Measurements from ENCODE around the gene ADGRV1. TPM values are rescaled to one million over a fixed set of nuclear protein-coding genes. Genes with fewer than 3 reads are reported as not detected.
A peak's percentile ranks its signal among the peaks of the same experiment; 100 is the strongest.

The ADGRV1 gene
- polyA plus RNA-seq, 2 donors = 0.82 to 1.6 TPM

GRCh38 chr5:91180506-91180905, 621.9 kb downstream of the ADGRV1 start:
- Histone ChIP-seq H3K36me3 (ENCODE audit: control insufficient read depth in 2 of 2, insufficient read depth in 2 of 2, low read length in 1 of 2) (no peaks in the 10 kb centered on the region), H3K9me3 (ENCODE audit: control insufficient read depth in 2 of 2, insufficient read depth in 1 of 2, low read depth in 1 of 2, low read length in 1 of 2) (no peaks in the 10 kb centered on the region), H3K27me3 (ENCODE audit: control insufficient read depth in 1 of 2, insufficient read depth in 2 of 2, low read length in 2 of 2) (no peaks in the 10 kb centered on the region), H3K4me1 (ENCODE audit: control insufficient read depth in 2 of 2, insufficient read depth in 2 of 2, low read length in 1 of 2) (no peaks in the 10 kb centered on the region), H3K27ac (ENCODE audit: low read depth in 2 of 2, low read length in 1 of 2) (no peak overlapping the region), H3K4me3 (ENCODE audit: low read depth in 1 of 2, low read length in 2 of 2) (no peak overlapping the region)
- 67 to 74% methylated on average over 5 of the region's 5 CpGs for WGBS, 2 donors

GRCh38 chr5:91182763-91183162, 624.2 kb downstream of the ADGRV1 start:
- no peak overlapping the region for H3K4me3 ChIP-seq (ENCODE audit: low read depth in 1 of 2, low read length in 2 of 2)
- H3K4me1 ChIP-seq (ENCODE audit: control insufficient read depth in 2 of 2, insufficient read depth in 2 of 2, low read length in 1 of 2) = no peaks in the 10 kb centered on the region
- peak overlapping the region; percentile 60 to 85 for H3K27ac ChIP-seq (ENCODE audit: low read depth in 2 of 2, low read length in 1 of 2)
- H3K27me3 ChIP-seq (ENCODE audit: control insufficient read depth in 1 of 2, insufficient read depth in 2 of 2, low read length in 2 of 2) = no peaks in the 10 kb centered on the region
- WGBS, 2 donors = 34 to 41% methylated on average over 4 of the region's 4 CpGs
- no peaks in the 10 kb centered on the region for H3K36me3 ChIP-seq (ENCODE audit: control insufficient read depth in 2 of 2, insufficient read depth in 2 of 2, low read length in 1 of 2)
- H3K9me3 ChIP-seq (ENCODE audit: control insufficient read depth in 2 of 2, insufficient read depth in 1 of 2, low read depth in 1 of 2, low read length in 1 of 2) = no peaks in the 10 kb centered on the region

GRCh38 chr5:91183743-91184142, 625.1 kb downstream of the ADGRV1 start:
- Histone ChIP-seq H3K9me3 (ENCODE audit: control insufficient read depth in 2 of 2, insufficient read depth in 1 of 2, low read depth in 1 of 2, low read length in 1 of 2) (no peaks in the 10 kb centered on the region), H3K36me3 (ENCODE audit: control insufficient read depth in 2 of 2, insufficient read depth in 2 of 2, low read length in 1 of 2) (no peaks in the 10 kb centered on the region), H3K4me3 (ENCODE audit: low read depth in 1 of 2, low read length in 2 of 2) (no peak overlapping the region), H3K27me3 (ENCODE audit: control insufficient read depth in 1 of 2, insufficient read depth in 2 of 2, low read length in 2 of 2) (no peaks in the 10 kb centered on the region), H3K27ac (ENCODE audit: low read depth in 2 of 2, low read length in 1 of 2) (peak overlapping the region; percentile 29 to 78), H3K4me1 (ENCODE audit: control insufficient read depth in 2 of 2, insufficient read depth in 2 of 2, low read length in 1 of 2) (no peaks in the 10 kb centered on the region)
- 54 to 57% methylated on average over 4 of the region's 4 CpGs for WGBS, 2 donors

- no peaks in the 10 kb centered on the region for H3K9me3 ChIP-seq (ENCODE audit: control insufficient read depth in 2 of 2, insufficient read depth in 1 of 2, low read depth in 1 of 2, low read length in 1 of 2)
- H3K4me3 ChIP-seq (ENCODE audit: low read depth in 1 of 2, low read length in 2 of 2) = no peak overlapping the region
- H3K27me3 ChIP-seq (ENCODE audit: control insufficient read depth in 1 of 2, insufficient read depth in 2 of 2, low read length in 2 of 2) = no peaks in the 10 kb centered on the region
- WGBS, 2 donors = 84 to 91% methylated on average over 5 of the region's 5 CpGs
- H3K4me1 ChIP-seq (ENCODE audit: control insufficient read depth in 2 of 2, insufficient read depth in 2 of 2, low read length in 1 of 2) = no peaks in the 10 kb centered on the region
- no peak overlapping the region for H3K27ac ChIP-seq (ENCODE audit: low read depth in 2 of 2, low read length in 1 of 2)
- H3K36me3 ChIP-seq (ENCODE audit: control insufficient read depth in 2 of 2, insufficient read depth in 2 of 2, low read length in 1 of 2) = no peaks in the 10 kb centered on the region
These were observed 627.5 kb downstream of the ADGRV1 start for GRCh38 chr5:91186101-91186500.

- no peaks in the 10 kb centered on the region for H3K9me3 ChIP-seq (ENCODE audit: control insufficient read depth in 2 of 2, insufficient read depth in 1 of 2, low read depth in 1 of 2, low read length in 1 of 2)
- WGBS, 2 donors = 91 to 92% methylated on average over 3 of the region's 3 CpGs
These were observed 628.4 kb downstream of the ADGRV1 start for GRCh38 chr5:91187032-91187431.

DNA sequence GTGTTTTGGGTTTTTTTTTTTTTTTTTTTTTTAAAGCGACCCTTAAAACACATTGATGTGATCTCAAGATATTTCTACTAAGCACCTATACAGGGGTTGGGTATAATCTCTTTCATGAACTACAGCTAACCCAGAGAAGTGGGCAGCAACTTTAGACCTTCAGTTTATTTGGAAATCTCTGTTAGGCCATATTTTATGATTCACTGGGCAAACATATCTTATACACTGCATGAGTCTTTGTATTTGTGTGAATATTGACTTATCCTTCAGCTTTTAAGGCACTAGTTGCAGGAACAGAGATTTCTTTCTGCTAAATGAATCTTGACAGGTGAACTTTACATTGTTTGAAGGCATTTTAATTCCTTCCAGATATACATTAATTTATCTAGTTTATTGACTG, 630.2 kb downstream of the ADGRV1 start:
- Histone ChIP-seq H3K27ac (ENCODE audit: low read depth in 2 of 2, low read length in 1 of 2) (no peak overlapping the region), H3K4me1 (ENCODE audit: control insufficient read depth in 2 of 2, insufficient read depth in 2 of 2, low read length in 1 of 2) (no peaks in the 10 kb centered on the region), H3K27me3 (ENCODE audit: control insufficient read depth in 1 of 2, insufficient read depth in 2 of 2, low read length in 2 of 2) (no peaks in the 10 kb centered on the region), H3K4me3 (ENCODE audit: low read depth in 1 of 2, low read length in 2 of 2) (no peak overlapping the region), H3K36me3 (ENCODE audit: control insufficient read depth in 2 of 2, insufficient read depth in 2 of 2, low read length in 1 of 2) (no peaks in the 10 kb centered on the region), H3K9me3 (ENCODE audit: control insufficient read depth in 2 of 2, insufficient read depth in 1 of 2, low read depth in 1 of 2, low read length in 1 of 2) (no peaks in the 10 kb centered on the region)
- WGBS, 2 donors = 95 to 100% methylated on average over 1 of the region's 1 CpG

More at GRCh38 chr5:91187032-91187431, 628.4 kb downstream of the ADGRV1 start:
- Histone ChIP-seq H3K27me3 (ENCODE audit: control insufficient read depth in 1 of 2, insufficient read depth in 2 of 2, low read length in 2 of 2) (no peaks in the 10 kb centered on the region), H3K27ac (ENCODE audit: low read depth in 2 of 2, low read length in 1 of 2) (no peak overlapping the region), H3K4me3 (ENCODE audit: low read depth in 1 of 2, low read length in 2 of 2) (no peak overlapping the region), H3K4me1 (ENCODE audit: control insufficient read depth in 2 of 2, insufficient read depth in 2 of 2, low read length in 1 of 2) (no peaks in the 10 kb centered on the region), H3K36me3 (ENCODE audit: control insufficient read depth in 2 of 2, insufficient read depth in 2 of 2, low read length in 1 of 2) (no peaks in the 10 kb centered on the region)

GRCh38 chr5:91189480-91190313, 631.1 kb downstream of the ADGRV1 start:
- H3K9me3 ChIP-seq (ENCODE audit: control insufficient read depth in 2 of 2, insufficient read depth in 1 of 2, low read depth in 1 of 2, low read length in 1 of 2) = no peaks in the 10 kb centered on the region
- no peaks in the 10 kb centered on the region for H3K36me3 ChIP-seq (ENCODE audit: control insufficient read depth in 2 of 2, insufficient read depth in 2 of 2, low read length in 1 of 2)
- WGBS, 2 donors = 43 to 46% methylated on average over 8 of the region's 8 CpGs
- peak overlapping the region; percentile 45 to 68 for H3K27ac ChIP-seq (ENCODE audit: low read depth in 2 of 2, low read length in 1 of 2)
- no peaks in the 10 kb centered on the region for H3K4me1 ChIP-seq (ENCODE audit: control insufficient read depth in 2 of 2, insufficient read depth in 2 of 2, low read length in 1 of 2)
- H3K4me3 ChIP-seq (ENCODE audit: low read depth in 1 of 2, low read length in 2 of 2) = no peak overlapping the region
- no peaks in the 10 kb centered on the region for H3K27me3 ChIP-seq (ENCODE audit: control insufficient read depth in 1 of 2, insufficient read depth in 2 of 2, low read length in 2 of 2)

DNA sequence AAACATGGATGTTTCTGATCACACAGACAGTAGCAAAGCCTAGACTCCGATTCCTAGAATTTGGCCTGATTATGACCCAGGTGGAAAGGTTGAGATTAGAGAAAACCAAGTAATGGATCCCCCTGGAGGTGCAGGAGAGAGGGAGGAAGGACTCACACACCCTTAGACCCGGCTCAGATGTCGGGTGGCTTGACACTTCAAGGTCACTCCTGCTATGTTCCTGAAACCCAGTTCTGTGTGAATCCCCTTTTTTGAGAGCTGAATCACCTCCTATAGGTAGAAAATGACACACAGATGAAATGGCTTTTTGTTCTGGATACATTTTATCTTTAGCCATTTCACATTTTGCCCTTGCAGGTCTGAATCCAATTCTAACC, 631.7 kb downstream of the ADGRV1 start:
- 47 to 64% methylated on average over 3 of the region's 3 CpGs for WGBS, 2 donors
- Histone ChIP-seq H3K27ac (ENCODE audit: low read depth in 2 of 2, low read length in 1 of 2) (peak overlapping the region; percentile 45 to 68), H3K9me3 (ENCODE audit: control insufficient read depth in 2 of 2, insufficient read depth in 1 of 2, low read depth in 1 of 2, low read length in 1 of 2) (no peaks in the 10 kb centered on the region), H3K36me3 (ENCODE audit: control insufficient read depth in 2 of 2, insufficient read depth in 2 of 2, low read length in 1 of 2) (no peaks in the 10 kb centered on the region), H3K27me3 (ENCODE audit: control insufficient read depth in 1 of 2, insufficient read depth in 2 of 2, low read length in 2 of 2) (no peaks in the 10 kb centered on the region), H3K4me1 (ENCODE audit: control insufficient read depth in 2 of 2, insufficient read depth in 2 of 2, low read length in 1 of 2) (no peaks in the 10 kb centered on the region), H3K4me3 (ENCODE audit: low read depth in 1 of 2, low read length in 2 of 2) (no peak overlapping the region)

GRCh38 chr5:91194824-91195381, 636.3 kb downstream of the ADGRV1 start:
- H3K27ac ChIP-seq (ENCODE audit: low read depth in 2 of 2, low read length in 1 of 2) = no peak overlapping the region
- no peaks in the 10 kb centered on the region for H3K36me3 ChIP-seq (ENCODE audit: control insufficient read depth in 2 of 2, insufficient read depth in 2 of 2, low read length in 1 of 2)
- no peaks in the 10 kb centered on the region for H3K9me3 ChIP-seq (ENCODE audit: control insufficient read depth in 2 of 2, insufficient read depth in 1 of 2, low read depth in 1 of 2, low read length in 1 of 2)
- no peak overlapping the region for H3K4me3 ChIP-seq (ENCODE audit: low read depth in 1 of 2, low read length in 2 of 2)
- no peaks in the 10 kb centered on the region for H3K4me1 ChIP-seq (ENCODE audit: control insufficient read depth in 2 of 2, insufficient read depth in 2 of 2, low read length in 1 of 2)
- WGBS, 2 donors = 81 to 88% methylated on average over 8 of the region's 8 CpGs
- no peaks in the 10 kb centered on the region for H3K27me3 ChIP-seq (ENCODE audit: control insufficient read depth in 1 of 2, insufficient read depth in 2 of 2, low read length in 2 of 2)

DNA sequence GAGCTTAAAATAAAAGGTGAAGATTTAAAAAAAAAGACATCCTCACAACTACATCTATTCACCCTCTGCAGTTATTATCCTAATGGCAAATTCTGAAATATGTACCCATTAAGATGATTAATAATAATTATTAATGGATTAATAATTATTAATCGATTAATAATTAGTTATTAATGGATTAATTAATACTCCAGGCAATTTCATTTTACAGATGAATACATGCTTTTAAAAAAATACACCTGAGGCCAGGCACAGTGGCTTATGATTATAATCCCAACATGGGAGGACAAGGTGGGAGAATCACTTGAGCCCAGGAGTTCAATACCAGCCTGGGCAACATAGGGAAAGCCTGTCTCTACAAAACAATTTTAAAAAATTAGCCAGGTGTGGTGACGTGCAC, 642.1 kb downstream of the ADGRV1 start:
- Histone ChIP-seq H3K36me3 (ENCODE audit: control insufficient read depth in 2 of 2, insufficient read depth in 2 of 2, low read length in 1 of 2) (no peaks in the 10 kb centered on the region), H3K4me1 (ENCODE audit: control insufficient read depth in 2 of 2, insufficient read depth in 2 of 2, low read length in 1 of 2) (no peaks in the 10 kb centered on the region), H3K27me3 (ENCODE audit: control insufficient read depth in 1 of 2, insufficient read depth in 2 of 2, low read length in 2 of 2) (no peaks in the 10 kb centered on the region), H3K9me3 (ENCODE audit: control insufficient read depth in 2 of 2, insufficient read depth in 1 of 2, low read depth in 1 of 2, low read length in 1 of 2) (no peaks in the 10 kb centered on the region), H3K4me3 (ENCODE audit: low read depth in 1 of 2, low read length in 2 of 2) (no peak overlapping the region), H3K27ac (ENCODE audit: low read depth in 2 of 2, low read length in 1 of 2) (no peak overlapping the region)
- 91 to 92% methylated on average over 2 of the region's 2 CpGs for WGBS, 2 donors

Measured in esophagus (tissue), 2 donors.